Stimulated activated naive CD8-positive, alpha-beta T cell treated with anti-CD3 and anti-CD28 coated beads, Interleukin-15, amount 100 ng/mL, for 72 hours (primary cell): ENCODE results near the gene PURB.

Experiments used
- ATAC-seq: fragments of 150-1000 bp; cut with Tn5 transposase; 2 replicates; pipeline ENCODE4 v1.10.0; 2021; ENCODE audit warnings: mild to moderate bottlenecking, moderate library complexity
- DNase-seq, 2 donors: peaks; one replicate each; pipeline ENCODE4 v3.0.0; 2021 to 2022
- H3K27ac Mint-ChIP-seq, 2 donors: one replicate each; pipeline ENCODE4 v1.8.0; 2022; ENCODE audit warnings: mild to moderate bottlenecking in 2 of 2, mixed read lengths in 2 of 2, moderate library complexity in 2 of 2
- H3K27me3 Mint-ChIP-seq: one replicate; pipeline ENCODE4 v1.8.0; 2022; ENCODE audit warnings: mixed read lengths
- H3K4me1 Mint-ChIP-seq: one replicate; pipeline ENCODE4 v1.8.0; 2022; ENCODE audit warnings: mild to moderate bottlenecking, mixed read lengths
- H3K4me3 Mint-ChIP-seq, 2 donors: one replicate each; pipeline ENCODE4 v1.8.0; 2022; ENCODE audit warnings: mild to moderate bottlenecking in 2 of 2, mixed read lengths in 2 of 2, moderate library complexity in 1 of 2
- H3K9me3 Mint-ChIP-seq, 2 donors: one replicate each; pipeline ENCODE4 v1.8.0; 2022; ENCODE audit warnings: mixed read lengths in 2 of 2

The PURB gene

GRCh38 chr7:44905002-44905635, 19.8 kb upstream of the PURB start:
- DNase-seq (no peak), ATAC-seq (no peak)
- Mint-ChIP-seq H3K4me1 (no peaks in the 10 kb centered on the region), H3K27me3 (peaks cover 7% of the 10 kb centered on the region), H3K4me3 (no peak overlapping the region), H3K27ac (no peak overlapping the region), H3K9me3 (no peaks in the 10 kb centered on the region)

DNA sequence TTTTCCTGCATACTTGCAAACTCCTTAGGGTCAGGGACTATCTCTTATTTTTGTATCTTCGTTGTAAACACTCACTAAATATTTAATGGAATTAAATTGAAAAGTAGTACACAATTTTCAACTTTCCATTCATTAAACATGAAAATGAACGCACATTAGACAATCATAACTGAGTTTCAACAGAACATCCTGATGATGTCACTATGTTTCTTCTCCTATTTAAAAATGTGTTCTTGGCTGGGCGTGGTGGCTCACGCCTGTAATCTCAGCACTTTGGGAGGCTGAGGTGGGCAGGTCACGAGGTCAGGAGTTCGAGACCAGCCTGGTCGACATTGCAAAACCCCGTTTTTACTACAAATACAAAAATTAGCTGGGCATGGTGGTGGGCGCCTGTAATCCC, 14.1 kb upstream of the PURB start:
- H3K27ac Mint-ChIP-seq: no peak overlapping the region
- no peak for ATAC-seq
- no peak overlapping the region for H3K4me3 Mint-ChIP-seq
- H3K9me3 Mint-ChIP-seq: no peaks in the 10 kb centered on the region
- H3K27me3 Mint-ChIP-seq: no peaks in the 10 kb centered on the region
- H3K4me1 Mint-ChIP-seq: peaks cover 28% of the 10 kb centered on the region
- no peak for DNase-seq

DNA sequence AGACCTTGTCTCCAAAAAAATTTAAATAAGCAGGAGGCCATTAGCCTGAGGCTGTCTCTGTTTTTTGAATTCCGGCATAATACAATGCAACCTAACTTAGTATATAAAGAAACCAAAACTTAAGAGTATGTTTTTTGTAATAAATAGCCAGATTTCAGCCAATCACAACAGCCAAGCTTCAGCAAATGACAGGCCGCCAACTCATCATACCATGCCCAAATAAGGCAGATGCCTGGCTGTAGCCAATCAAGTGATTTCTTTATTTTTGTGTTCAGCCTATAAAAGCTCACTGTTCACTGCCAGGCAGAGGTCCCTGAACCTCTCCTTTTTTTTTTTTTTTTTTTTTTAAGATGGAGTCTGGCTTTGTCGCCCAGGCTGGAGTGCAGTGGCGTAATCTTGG, 12.7 kb upstream of the PURB start:
- Mint-ChIP-seq H3K9me3 (no peaks in the 10 kb centered on the region), H3K27me3 (no peaks in the 10 kb centered on the region), H3K27ac (no peak overlapping the region), H3K4me3 (peak overlapping the region in 1 of 2 donors; percentile 54), H3K4me1 (peaks cover 28% of the 10 kb centered on the region)
- DNase-seq (no peak), ATAC-seq (no peak)

GRCh38 chr7:44897309-44897708, 12.0 kb upstream of the PURB start:
- Mint-ChIP-seq H3K9me3 (no peaks in the 10 kb centered on the region), H3K4me1 (peaks cover 28% of the 10 kb centered on the region), H3K27ac (no peak overlapping the region), H3K27me3 (no peaks in the 10 kb centered on the region), H3K4me3 (peak overlapping the region; percentile 18 to 54)
- ATAC-seq (no peak), DNase-seq (no peak)

DNA sequence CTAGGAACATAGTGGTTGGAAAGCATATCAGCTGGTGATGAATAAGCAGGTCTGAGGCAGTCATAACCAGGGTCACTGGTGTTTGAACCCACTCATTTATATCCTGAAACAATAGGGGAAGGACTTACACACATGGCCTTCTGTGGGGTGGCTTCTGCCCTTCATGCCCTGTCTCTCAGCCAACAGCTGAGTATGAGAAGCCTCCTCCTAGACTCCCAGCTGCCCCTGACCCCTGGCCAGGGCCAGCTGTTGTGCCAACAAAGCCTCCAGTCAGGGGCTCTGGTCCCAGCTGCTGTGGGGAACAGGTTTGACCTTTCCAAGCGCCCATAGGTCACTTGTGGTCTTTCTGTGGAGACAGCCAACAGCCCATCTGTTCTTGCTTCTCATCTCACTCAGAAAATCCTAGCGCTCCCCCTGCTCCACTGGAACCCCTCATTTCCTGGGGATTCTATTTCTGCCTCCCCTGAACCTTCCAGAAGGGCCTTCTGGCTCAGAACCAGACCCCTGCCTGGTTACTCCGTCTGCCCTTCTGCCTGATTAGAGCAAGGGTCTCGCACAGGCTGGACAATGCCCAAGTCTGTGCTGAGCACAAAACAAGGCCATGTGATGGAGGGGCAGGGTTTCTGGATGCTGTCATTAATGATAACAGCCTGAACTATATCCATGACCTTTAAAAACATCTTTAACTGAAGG, 9.7 kb upstream of the PURB start:
- no peak for DNase-seq
- no peak overlapping the region for H3K4me3 Mint-ChIP-seq
- no peak overlapping the region for H3K27ac Mint-ChIP-seq
- no peaks in the 10 kb centered on the region for H3K27me3 Mint-ChIP-seq
- H3K4me1 Mint-ChIP-seq: peaks cover 43% of the 10 kb centered on the region
- no peaks in the 10 kb centered on the region for H3K9me3 Mint-ChIP-seq
- ATAC-seq: peak; percentile 43

GRCh38 chr7:44893710-44894234, 8.4 kb upstream of the PURB start:
- no peaks in the 10 kb centered on the region for H3K27me3 Mint-ChIP-seq
- no peak for DNase-seq
- peak overlapping the region in 1 of 2 donors; percentile 45 for H3K27ac Mint-ChIP-seq
- no peaks in the 10 kb centered on the region for H3K9me3 Mint-ChIP-seq
- H3K4me1 Mint-ChIP-seq: peaks cover 43% of the 10 kb centered on the region
- H3K4me3 Mint-ChIP-seq: no peak overlapping the region
- ATAC-seq: no peak

GRCh38 chr7:44891791-44892190, 6.5 kb upstream of the PURB start:
- no peak for DNase-seq
- peaks cover 42% of the 10 kb centered on the region for H3K4me1 Mint-ChIP-seq
- peak overlapping the region; percentile 52 to 59 for H3K4me3 Mint-ChIP-seq
- peak; percentile 36 for ATAC-seq
- H3K27me3 Mint-ChIP-seq: no peaks in the 10 kb centered on the region
- peak overlapping the region; percentile 97 to 99 for H3K27ac Mint-ChIP-seq
- no peaks in the 10 kb centered on the region for H3K9me3 Mint-ChIP-seq

DNA sequence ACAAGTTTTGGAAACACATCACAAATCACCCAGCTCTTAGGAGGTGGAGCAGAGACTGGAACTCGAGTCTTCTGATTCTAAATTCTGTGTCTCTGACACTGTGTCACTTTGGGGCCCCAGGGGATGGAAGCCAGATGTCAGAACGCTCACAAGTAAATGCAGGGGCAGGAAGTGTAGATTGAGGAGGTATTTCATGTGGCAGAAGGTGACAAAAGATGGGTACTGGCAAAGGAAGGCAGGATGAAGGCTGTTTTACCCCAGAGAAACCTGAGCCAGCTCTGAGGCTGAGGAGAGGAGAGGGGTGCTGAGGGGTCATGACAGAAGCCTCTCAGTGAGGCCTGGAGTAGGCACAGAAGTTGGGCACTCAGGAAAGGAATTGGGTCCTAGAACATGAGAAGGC, 6.0 kb upstream of the PURB start:
- peak; percentile 36 to 60 for DNase-seq
- ATAC-seq: peak; percentile 90
- peak overlapping the region; percentile 52 to 59 for H3K4me3 Mint-ChIP-seq
- no peaks in the 10 kb centered on the region for H3K27me3 Mint-ChIP-seq
- peaks cover 43% of the 10 kb centered on the region for H3K4me1 Mint-ChIP-seq
- no peaks in the 10 kb centered on the region for H3K9me3 Mint-ChIP-seq
- peak overlapping the region; percentile 97 to 99 for H3K27ac Mint-ChIP-seq

DNA sequence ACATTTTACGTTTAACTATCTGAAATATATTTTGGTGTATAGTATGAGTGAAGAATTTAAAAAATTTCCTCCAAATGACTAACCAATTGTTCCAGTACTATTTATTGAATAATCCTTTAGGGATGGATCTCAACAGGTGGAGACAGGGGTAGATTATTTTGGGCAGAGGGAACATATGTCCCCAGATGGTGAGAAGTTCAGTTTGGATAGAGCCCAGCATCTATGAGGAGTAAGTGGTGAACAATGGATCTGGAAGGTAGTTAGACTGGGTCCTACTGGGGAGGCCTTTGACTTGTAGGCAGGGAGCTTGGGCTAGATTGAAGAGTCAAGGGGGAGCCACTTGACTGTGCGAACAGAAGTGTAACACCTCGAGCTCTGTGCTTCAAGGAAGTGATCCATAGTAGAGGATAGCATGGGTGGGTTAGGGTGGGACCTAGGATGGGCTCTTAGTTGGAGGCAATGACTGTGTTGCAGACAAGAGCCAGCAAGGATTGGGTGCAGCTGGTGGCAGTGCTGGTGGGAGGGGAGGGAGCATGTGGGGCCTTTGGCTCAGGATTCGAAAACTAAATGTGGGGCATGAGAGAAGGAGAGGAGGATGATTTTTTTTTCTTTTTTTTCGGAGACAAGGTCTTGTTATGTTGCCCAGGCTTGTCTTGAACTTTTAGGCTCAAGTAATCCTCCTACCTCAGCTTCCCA, 3.9 kb upstream of the PURB start:
- no peak overlapping the region for H3K27ac Mint-ChIP-seq
- peaks cover 41% of the 10 kb centered on the region for H3K4me1 Mint-ChIP-seq
- no peak for ATAC-seq
- no peak for DNase-seq
- no peak overlapping the region for H3K4me3 Mint-ChIP-seq
- H3K27me3 Mint-ChIP-seq: no peaks in the 10 kb centered on the region
- no peaks in the 10 kb centered on the region for H3K9me3 Mint-ChIP-seq

DNA sequence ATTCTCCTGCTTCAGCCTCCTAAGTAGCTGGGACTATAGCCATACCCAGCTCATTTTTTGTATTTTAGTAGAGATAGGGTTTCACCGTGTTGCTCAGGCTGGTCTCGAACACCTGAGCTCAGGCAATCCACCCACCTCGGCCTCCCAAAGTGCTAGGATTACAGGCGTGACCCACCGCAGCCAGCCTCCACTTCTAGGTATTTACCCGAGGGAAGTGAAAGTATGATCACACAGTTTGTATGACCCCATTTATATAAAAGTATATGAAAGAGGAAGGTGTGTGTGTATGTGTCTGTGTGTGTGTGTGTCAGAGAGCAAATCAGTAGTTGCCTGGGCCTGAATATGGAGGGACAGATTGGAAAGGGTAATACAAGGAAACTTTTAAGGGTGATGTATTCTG, 2.0 kb upstream of the PURB start:
- H3K27ac Mint-ChIP-seq: peak overlapping the region; percentile 31 to 42
- DNase-seq: no peak
- H3K4me1 Mint-ChIP-seq: peaks cover 58% of the 10 kb centered on the region
- no peaks in the 10 kb centered on the region for H3K27me3 Mint-ChIP-seq
- ATAC-seq: no peak
- no peaks in the 10 kb centered on the region for H3K9me3 Mint-ChIP-seq
- peak overlapping the region in 1 of 2 donors; percentile 0 for H3K4me3 Mint-ChIP-seq

DNA sequence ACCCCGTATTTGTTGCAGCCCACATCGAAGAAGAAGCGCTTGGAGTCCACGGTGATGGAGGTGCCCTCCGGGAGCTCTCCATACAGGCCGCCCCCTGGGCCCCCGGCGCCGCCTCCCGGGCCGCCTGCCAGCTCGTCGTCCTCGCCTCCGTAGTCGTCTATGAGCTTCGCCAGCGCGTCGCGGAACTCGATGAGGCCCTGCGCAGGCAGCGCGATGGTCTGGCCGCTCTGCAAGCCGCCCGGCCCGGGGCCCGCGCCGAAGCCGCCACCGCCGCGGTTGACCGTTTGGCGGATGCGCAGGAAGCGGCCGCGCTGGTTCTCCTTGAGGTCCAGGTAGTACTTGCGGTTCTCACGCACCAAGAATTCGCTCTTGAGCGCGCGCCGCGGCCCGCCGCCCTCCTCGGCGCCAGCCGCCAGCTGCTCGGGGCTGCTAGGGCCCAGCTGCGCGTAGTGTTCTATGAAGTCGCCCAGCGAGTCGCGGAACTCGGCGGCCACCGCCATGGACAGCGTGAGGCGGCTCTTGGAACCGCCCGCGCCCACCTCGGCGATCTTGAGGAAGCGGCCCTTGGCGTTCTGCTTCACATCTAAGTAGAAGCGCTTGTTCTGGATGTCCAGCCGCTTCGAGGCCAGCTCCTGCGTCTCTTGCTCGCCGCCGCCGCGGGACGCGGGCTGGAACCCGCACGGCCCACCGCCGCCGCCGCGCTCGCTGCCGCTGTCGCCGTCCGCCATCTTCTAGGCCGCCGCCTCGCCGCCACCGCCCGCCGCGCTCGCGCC, 523 bp downstream of the PURB start:
- Mint-ChIP-seq H3K27ac (peak overlapping the region; percentile 91 to 95), H3K4me1 (peaks cover 65% of the 10 kb centered on the region), H3K4me3 (peak overlapping the region; percentile 97 to 98), H3K9me3 (no peaks in the 10 kb centered on the region), H3K27me3 (no peaks in the 10 kb centered on the region)
- ATAC-seq (peak; percentile 24), DNase-seq (peak; percentile 62 to 64)

DNA sequence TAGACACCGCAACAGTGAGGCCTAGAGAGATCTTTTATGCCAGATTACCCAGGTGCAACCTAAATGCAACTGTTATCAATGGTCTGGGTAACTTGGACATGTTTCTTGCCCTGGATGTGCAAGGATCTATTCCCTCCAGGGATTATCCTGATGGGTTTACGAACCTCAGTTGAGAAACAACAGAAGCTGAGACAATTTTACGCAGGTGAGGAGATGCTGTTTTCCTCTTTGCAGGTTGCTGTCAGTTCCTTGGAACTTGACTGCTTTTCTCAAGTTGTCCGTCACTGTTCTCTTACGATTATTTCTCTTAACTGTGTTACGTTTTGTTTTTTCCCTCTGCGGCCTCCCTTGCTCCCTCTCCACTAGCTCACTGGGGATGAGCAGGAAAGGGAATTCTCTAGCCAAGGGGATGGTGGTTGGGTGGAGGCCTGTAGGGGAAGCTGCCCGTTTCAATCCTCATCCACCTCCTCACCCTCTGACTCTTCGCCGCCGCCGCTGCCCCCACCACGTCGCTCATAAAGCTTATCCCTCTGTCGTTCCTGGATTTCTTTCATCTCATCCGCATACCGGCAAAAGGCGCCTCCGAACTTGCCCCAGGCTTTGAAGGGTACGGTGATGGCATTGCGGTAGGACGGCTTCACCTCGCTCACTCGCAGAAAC, 1.2 kb downstream of the PURB start:
- Mint-ChIP-seq H3K4me3 (peak overlapping the region; percentile 95 to 97), H3K4me1 (peaks cover 69% of the 10 kb centered on the region), H3K27ac (peak overlapping the region; percentile 91 to 95), H3K27me3 (no peaks in the 10 kb centered on the region), H3K9me3 (no peaks in the 10 kb centered on the region)
- no peak for ATAC-seq
- DNase-seq: no peak

GRCh38 chr7:44882899-44883298, 2.4 kb downstream of the PURB start:
- ATAC-seq: no peak
- H3K4me3 Mint-ChIP-seq: peak overlapping the region; percentile 95 to 97
- H3K9me3 Mint-ChIP-seq: no peaks in the 10 kb centered on the region
- H3K27me3 Mint-ChIP-seq: no peaks in the 10 kb centered on the region
- H3K4me1 Mint-ChIP-seq: peaks cover 69% of the 10 kb centered on the region
- H3K27ac Mint-ChIP-seq: peak overlapping the region in 1 of 2 donors; percentile 65
- no peak for DNase-seq

DNA sequence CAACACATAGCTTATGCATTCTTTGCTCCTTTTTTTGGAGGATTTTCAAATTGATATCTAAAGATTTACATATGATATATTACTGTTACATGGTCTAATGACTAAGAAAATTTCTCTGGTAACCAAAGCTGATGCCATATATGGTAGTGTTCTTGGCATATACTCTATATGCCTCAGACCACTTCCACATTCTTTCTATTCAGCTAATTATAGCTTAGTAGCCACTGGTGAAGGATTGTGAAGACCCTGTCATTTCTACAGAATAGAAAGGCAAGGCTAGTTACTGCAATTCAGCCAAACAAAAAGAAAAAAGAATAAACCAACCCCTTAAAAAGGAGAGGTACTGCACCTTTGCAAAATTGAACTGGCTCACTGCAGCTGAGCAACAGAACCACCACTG, 3.7 kb downstream of the PURB start:
- DNase-seq (no peak), ATAC-seq (no peak)
- Mint-ChIP-seq H3K4me3 (peak overlapping the region; percentile 59 to 95), H3K27me3 (no peaks in the 10 kb centered on the region), H3K4me1 (peaks cover 57% of the 10 kb centered on the region), H3K27ac (peak overlapping the region in 1 of 2 donors; percentile 40), H3K9me3 (no peaks in the 10 kb centered on the region)

- Mint-ChIP-seq H3K27ac (no peak overlapping the region), H3K27me3 (no peaks in the 10 kb centered on the region), H3K4me1 (peaks cover 53% of the 10 kb centered on the region), H3K4me3 (peak overlapping the region; percentile 59 to 95), H3K9me3 (no peaks in the 10 kb centered on the region)
- DNase-seq (no peak), ATAC-seq (no peak)
Observed at GRCh38 chr7:44881066-44881600, 4.2 kb downstream of the PURB start.
